NB4 (cell line): ENCODE measurements around the gene CDX2.

ENCODE experiments used
- CTCF ChIP-seq: IDR thresholded peaks from one replicate; pipeline ENCODE4 v1.5.1; 2012; ENCODE audit warnings: low read depth, low read length
- MAX ChIP-seq: IDR thresholded peaks from 2 replicates; pipeline ENCODE4 v1.6.1; 2011; ENCODE audit warnings: low read depth, low read length
- POLR2A ChIP-seq: IDR thresholded peaks from 2 replicates; pipeline ENCODE4 v1.6.1; 2011; ENCODE audit warnings: mild to moderate bottlenecking; ENCODE audit not compliant: insufficient read length; ENCODE audit errors: extremely low read depth

GRCh38 chr13:28014301-28014700 lies 45.2 kb upstream of the CDX2 start:
- TF ChIP-seq MAX (no peak), CTCF (no peak), POLR2A (no peak)
